ENCODE results near the gene MAGEB1.

The MAGEB1 gene, protein sequence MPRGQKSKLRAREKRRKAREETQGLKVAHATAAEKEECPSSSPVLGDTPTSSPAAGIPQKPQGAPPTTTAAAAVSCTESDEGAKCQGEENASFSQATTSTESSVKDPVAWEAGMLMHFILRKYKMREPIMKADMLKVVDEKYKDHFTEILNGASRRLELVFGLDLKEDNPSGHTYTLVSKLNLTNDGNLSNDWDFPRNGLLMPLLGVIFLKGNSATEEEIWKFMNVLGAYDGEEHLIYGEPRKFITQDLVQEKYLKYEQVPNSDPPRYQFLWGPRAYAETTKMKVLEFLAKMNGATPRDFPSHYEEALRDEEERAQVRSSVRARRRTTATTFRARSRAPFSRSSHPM

DNA sequence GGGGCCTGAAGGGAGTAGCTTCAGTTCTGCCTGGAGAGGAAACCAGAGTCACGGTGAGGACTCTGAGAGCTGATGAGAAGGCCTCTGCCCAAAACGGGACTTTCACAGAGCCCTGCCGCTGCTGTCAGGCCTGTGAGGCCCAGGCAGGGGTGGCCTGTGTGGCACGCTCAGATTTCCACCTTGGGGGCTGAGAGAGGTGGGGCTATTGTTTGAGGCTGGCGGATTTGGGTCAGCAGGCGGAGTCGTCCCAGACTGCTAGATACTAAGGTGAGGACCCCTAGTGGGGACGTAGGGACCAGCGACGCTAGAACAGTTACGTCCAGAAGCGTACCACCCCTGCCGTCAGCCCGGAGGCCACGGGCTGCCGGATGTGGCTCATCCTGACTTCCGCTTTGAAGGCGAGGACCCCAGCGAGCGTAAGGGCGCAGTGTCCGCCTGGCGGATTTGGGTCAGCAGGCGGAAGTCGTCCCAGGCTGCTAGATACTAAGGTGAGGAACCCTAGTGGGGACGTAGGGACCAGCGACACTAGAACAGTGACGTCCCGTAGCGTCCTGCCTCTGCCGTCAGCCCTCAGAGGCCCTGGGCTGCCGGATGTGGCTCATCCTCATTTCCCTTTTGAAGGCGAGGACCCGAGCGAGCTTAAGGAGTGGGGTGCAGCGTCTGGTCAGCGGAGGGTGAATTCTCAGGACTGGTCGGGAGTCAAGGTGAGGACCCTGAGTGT, at the start of gene MAGEB1:
Gene MAGEB1, plus strand, starts transcription at position 378 of the 721 bp plus-strand sequence. CDS start 3,348 bp downstream, outside the sequence.
- no peak for DNase-seq (ENCODE audit: low read depth, low spot score)
- no peak within 1 kb of the TSS for H3K27ac ChIP-seq

DNA sequence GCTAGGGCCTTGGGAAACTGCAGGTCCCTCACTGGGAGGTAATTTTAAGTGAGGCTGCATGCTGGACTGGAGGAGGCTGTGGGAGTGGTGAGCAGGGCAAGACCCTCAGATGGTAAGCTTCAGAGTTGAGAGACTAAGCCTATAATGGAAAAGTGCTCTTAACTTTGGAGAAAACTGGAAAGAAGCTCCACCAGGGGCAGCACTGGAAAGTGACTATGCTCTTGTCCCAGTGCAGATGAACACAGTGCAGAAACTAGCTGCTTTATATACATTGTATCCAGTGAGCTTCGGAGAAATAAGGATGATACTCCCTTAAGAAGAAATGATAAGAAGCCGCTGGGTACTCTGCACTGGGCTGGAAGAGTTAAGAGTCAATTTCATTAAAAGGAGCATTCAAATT, 34.8 kb upstream of the MAGEB1 start:
- no peak overlapping the region for H3K27ac ChIP-seq
- DNase-seq (ENCODE audit: low read depth, low spot score) = no peak

DNA sequence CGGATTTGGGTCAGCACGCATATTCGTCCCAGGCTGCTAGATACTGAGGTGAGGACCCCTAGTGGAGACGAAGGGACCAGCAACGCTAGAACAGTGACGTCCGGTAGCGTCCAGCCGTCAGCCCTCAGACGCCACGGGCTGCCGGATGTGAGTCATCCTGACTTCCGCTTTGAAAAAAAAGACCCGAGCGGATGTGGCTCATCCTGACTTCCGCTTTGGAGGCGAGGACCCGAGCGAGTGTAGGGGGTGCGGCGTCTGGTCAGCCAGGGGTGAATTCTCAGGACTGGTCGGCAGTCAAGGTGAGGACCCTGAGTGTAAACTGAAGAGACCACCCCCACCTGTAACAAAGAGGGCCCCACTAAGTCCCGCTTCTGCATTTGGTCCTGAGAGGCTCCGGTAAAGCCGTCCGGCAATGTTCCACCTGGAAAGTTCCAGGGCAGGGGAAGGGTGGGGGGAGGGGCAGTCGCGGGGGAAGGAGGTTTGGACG, 31.5 kb upstream of the MAGEB1 start, which contains the start of gene MAGEB2:
Gene MAGEB2, plus strand, starts transcription at position 207 of the 487 bp plus-strand sequence. CDS start 3,018 bp downstream, outside the sequence.
- no peak for DNase-seq (ENCODE audit: low read depth, low spot score)
- no peak within 1 kb of the TSS for H3K27ac ChIP-seq

DNA sequence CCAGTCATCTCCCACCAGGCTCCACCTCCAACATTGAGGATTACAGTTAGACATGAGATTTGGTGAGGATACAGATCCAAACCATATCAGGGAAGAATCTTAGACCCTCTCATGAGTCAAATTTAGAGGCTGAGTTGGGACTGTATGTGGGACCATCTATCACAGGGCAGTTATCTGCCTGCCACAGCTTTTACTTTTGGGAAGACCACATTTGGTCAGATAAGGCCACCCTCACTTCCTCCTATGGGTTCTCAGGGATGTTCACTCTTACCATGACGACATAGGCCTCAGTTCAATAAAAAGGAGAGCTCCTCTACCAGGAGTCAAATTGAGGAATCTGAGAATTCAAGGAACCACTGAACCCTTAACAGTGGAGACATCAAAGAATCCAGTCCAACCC, 29.5 kb upstream of the MAGEB1 start:
- no peak overlapping the region for H3K27ac ChIP-seq
- DNase-seq (ENCODE audit: low read depth, low spot score) = no peak

DNA sequence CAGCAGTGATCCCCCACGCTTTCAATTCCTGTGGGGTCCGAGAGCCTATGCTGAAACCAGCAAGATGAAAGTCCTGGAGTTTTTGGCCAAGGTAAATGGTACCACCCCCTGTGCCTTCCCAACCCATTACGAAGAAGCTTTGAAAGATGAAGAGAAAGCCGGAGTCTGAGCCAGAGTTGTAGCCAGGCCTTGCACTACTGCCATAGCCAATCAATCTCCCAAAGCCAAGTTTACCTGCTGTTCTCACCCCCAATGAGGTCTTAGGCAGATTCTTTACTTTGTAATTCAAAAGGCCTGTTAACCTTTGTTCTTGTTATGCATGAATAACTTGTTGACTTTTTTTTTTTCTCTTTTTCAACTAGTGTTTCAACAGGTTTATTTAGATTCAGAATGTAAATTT, 27.6 kb upstream of the MAGEB1 start:
- no peak overlapping the region for H3K27ac ChIP-seq
- DNase-seq (ENCODE audit: low read depth, low spot score) = no peak

DNA sequence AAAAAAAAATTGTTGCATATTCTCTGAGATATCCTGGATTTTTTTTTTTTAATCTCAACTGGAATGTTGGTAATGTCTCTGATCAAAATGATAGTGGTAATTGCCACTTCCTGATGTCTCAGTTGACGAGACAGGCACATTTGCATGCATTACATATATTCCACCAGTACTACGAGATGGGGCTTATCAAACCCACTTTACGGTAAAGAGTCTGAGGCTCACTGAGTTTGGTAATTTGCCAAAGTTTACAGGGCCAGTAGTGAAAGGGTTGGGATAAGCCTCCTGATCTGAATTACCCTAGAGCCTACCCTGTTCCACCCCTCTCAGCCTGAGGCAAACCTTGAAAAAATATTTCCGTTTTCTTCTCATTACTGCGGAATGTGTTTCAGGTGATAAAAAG, 26.3 kb upstream of the MAGEB1 start:
- no peak for DNase-seq (ENCODE audit: low read depth, low spot score)
- no peak overlapping the region for H3K27ac ChIP-seq

DNA sequence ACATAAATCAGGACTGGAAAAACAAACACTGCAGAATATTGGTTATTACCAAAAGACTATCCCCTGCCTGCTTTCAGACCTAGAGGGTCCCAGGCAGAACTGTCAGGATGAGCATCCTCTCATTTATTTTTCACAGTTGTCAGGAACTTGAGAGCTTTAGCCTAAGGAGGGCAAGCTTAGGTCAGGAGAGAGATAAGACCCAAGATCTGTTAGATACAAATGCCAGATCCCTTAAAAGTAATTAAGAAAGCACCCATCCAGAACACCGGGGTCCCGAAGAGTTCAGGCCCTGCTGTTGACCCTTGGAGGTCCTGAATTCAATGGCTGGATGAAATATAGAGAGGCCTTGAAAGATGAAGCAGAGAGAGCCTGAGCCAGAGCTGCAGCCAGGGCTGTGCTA, 22.4 kb upstream of the MAGEB1 start:
- DNase-seq (ENCODE audit: low read depth, low spot score) = no peak
- no peak overlapping the region for H3K27ac ChIP-seq

DNA sequence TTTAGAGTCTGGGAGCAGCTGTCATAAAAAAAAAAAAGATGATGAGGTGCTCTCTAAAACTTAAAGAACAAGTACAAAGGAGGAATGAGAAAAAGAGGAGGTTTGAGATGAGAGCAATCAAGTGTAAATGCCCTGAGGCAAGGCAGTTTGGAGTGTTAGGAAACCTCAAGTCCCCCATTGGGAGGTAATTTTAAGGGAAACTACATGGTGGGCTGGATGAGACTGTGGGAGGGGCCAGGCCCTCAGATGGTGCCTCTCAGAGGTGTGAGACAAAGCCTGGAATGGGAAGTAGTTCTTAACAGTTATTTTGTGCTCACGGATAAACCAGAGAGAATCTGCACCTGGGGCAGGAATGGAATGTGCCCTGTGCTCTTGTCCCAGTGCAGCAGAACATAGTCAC, 18.4 kb upstream of the MAGEB1 start:
- no peak overlapping the region for H3K27ac ChIP-seq
- no peak for DNase-seq (ENCODE audit: low read depth, low spot score)

DNA sequence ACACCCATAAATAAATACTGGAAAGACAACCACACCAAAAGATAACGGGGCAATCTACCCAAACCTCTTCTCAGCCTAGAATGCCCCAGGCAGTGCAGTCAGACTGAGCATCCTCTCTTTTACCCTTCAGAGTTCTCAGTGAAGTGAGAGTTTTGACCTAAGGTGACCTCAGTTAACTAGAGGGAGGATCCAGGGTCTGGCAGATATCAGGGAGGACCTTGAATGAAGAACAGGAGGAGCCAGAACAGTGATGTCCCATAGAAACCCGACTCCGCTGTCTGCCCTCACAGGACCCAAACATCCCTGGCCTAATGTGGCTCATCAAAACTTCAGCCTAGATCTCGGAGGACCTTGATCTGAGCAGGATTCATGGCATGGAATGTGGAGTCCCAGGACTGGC, 16.6 kb upstream of the MAGEB1 start, which contains the start of gene MAGEB3:
Gene MAGEB3, plus strand, starts transcription at position 263 of the 400 bp plus-strand sequence. CDS start 5,268 bp downstream, outside the sequence.
- no peak for DNase-seq (ENCODE audit: low read depth, low spot score)
- H3K27ac ChIP-seq = no peak within 1 kb of the TSS

DNA sequence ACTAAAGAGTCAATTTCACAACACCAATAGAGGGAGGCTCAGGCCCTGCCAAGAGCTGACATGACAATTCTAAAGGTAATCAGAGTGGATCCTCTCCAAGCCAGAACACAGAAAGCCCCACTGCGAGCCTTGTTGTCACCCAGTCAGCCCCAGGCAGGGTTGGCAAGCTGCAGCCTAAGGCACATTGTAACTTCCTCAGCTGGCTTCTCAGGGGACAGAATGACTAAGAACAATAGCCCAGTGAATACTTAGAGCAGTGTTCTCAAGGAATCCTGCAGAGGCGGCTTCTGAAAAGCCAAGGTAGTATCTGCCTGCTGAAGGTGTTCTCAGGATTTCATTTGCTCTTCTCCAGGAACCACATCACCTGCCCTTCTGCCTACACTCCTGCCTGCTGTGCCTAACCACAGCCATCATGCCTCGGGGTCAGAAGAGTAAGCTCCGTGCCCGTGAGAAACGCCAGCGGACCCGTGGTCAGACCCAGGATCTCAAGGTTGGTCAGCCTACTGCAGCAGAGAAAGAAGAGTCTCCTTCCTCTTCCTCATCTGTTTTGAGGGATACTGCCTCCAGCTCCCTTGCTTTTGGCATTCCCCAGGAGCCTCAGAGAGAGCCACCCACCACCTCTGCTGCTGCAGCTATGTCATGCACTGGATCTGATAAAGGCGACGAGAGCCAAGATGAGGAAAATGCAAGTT, 5.1 kb upstream of the MAGEB1 start, which contains the start of gene MAGEB4:
Gene MAGEB4, plus strand, starts transcription at position 277 of the 692 bp plus-strand sequence. Its CDS starts 136 bp downstream, at position 413.
- H3K27ac ChIP-seq = no peak within 1 kb of the TSS
- no peak for DNase-seq (ENCODE audit: low read depth, low spot score)

DNA sequence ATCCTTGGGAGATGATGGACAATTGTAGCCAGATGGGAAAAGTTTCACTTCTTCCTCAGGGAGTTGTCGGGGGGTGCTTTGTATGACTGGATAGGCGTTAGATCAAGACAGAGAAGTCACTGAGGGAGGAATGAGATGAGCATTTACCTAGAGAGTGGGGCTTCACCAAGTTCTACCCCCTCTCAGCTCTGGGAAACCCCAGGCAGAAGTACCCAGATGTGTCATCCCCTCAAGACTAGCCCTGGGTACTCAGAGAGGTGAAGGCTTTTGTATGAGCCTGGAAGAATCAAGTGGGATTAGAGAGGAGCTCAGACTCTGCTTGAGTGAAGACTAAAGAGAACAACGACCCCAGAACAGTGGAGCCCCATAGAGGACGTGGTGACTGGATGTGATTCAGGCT, 1.9 kb downstream of the MAGEB1 start:
- H3K27ac ChIP-seq = no peak overlapping the region
- DNase-seq (ENCODE audit: low read depth, low spot score) = no peak

DNA sequence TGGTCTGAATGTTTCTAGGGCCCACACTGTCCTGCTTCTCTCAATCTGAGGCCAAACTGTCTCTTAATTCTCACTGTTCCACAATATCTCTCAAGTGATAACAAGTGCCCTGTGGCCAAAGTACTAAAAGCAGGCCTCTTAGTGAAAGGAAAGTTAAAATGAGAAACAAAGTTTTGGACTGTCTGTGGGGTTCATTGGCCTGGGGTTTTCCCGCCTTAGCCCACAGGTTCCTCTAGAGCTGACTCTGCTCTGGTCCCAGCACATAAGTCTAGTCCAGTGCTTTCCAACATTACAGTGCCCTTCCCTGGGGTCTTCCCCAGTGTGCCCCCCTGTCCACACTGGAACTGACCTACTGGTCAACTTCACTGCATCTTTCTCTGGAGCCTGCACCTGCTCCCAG, 6.3 kb downstream of the MAGEB1 start:
- H3K27ac ChIP-seq = no peak overlapping the region
- no peak for DNase-seq (ENCODE audit: low read depth, low spot score)

DNA sequence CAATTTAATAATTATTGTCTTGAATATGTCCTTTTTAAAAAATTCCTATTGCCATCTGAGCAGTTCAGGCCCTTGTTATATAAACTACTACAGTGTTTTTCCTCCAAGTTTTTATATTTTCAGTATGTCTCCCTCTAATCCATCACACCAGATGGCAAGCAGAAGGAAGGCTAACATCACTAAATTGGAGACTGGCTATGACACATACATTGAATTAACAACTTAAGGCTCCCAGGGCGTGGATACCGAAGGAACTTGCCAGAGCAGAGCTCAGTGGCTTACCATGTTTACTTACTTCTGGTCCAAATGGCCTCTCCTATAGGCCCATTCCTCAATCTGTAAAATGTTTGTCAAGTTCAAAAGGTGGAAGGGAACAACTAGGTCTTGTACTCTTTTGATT, 13.0 kb downstream of the MAGEB1 start:
- no peak overlapping the region for H3K27ac ChIP-seq
- DNase-seq (ENCODE audit: low read depth, low spot score) = no peak

DNA sequence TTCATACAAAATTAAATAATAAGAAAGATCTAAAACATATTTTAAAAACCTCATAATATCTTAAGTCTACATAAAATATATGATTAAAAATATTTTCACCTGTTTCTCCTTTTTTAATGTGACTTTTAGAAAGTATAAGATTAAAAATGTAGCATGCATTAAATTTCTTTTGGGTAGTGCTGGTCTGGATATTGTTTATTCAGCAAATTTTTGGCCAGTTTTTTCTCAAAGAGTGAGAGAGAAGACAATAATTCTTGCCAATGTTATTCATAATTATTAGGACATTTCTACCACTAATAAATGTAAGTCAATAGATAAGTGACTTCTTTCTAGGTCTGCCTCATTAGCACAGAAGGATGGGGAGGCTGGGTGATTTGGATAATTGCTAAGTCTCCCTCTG, 14.1 kb downstream of the MAGEB1 start:
- no peak for DNase-seq (ENCODE audit: low read depth, low spot score)

DNA sequence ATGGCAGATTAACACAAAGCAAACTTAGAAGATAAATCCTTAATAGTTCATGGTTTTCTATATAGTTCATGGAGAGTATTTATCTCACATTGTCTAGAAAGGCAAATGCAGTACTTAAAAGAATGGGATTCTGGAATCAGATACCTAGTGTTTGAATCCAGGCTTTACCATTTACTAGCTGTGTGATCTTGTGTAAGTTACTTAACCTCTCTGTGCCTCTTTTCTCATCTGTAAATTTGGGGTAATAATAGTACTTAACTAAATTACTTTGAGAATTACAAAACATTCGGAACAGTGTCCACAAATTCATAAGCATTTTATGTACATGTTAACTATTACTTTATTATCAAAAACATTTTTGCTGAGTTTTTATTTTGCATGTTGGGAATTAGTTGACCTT, 15.8 kb downstream of the MAGEB1 start:
- no peak for DNase-seq (ENCODE audit: low read depth, low spot score)
- no peak overlapping the region for H3K27ac ChIP-seq

More for the DNA sequence above, 14.1 kb downstream of the MAGEB1 start:
- no peak overlapping the region for H3K27ac ChIP-seq

DNA sequence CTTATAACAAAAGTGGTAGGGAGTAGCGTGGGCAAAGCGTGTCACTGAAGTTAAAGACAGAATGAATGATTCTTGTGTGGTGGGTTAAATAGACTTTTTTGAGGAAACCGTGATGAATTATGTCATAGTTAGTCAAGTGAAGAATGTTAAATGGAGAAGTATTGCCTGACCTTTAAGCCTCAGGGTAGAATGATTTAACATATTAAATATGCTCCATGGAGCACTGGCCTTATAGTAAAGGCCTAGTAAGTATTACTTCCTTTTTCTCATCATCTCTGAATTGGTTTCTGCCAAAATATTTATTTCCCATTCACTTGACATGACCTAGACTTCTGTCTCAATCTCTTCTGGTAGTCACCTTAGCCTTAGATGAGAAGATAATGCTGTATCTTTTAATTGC, 23.7 kb downstream of the MAGEB1 start:
- H3K27ac ChIP-seq = no peak overlapping the region
- DNase-seq (ENCODE audit: low read depth, low spot score) = no peak

DNA sequence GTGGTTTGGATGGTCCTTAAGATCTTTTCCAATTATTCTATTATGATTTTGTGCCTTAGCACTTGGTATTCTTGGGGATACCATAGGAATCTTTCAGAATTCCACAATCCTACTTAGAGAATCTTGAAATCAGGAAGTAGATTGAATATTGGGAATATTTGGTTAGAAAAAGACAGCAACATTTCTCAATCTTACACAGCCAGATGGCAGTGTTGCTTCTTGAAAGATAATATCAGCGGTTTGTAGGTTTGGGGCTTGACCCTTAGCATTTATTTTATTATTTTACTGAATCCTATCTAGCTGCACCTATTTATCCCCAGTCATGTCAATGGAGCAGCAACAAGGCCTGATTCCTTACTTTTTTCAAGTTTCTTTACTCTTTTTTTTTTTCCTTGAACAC, 28.6 kb downstream of the MAGEB1 start:
- H3K27ac ChIP-seq = no peak overlapping the region
- no peak for DNase-seq (ENCODE audit: low read depth, low spot score)

DNA sequence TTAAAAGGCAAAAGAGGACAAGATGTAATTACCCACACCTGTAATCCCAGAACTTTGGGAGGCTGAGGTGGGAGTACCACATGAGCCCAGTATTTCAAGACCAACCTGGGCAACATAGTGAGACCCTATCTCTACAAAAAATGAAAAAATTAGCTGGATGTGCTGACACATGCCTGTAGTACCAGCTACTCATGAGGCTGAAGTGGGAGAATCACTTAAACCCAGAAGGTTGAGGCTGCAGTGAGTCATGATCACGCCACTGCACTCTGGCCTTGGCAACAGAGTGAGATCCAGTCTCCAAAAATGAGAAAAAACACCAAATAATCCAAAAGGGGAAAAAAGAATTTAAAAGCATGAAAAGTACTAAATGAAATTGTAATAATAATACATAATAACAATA, 31.4 kb downstream of the MAGEB1 start:
- no peak for DNase-seq (ENCODE audit: low read depth, low spot score)

DNA sequence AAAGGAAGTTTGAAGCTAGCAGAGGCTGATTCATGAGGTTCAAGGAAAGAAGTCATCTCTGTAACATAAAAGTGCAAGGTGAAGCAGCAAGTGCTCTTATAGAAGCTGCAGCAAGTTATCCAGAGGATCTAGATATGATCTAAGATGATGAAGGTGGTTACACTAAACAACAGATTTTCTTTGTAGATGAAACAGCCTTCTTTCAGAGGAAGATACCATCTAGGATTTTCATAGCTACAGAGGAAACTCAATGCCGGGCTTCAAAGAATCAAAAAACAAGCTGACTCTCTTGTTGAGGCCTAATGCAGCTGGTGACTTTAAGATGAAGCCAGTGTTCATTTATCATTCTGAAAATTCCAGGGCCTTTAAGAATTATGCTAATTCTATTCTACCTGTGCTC, 33.5 kb downstream of the MAGEB1 start:
- H3K27ac ChIP-seq = no peak overlapping the region
- no peak for DNase-seq (ENCODE audit: low read depth, low spot score)

More for the DNA sequence above, 31.4 kb downstream of the MAGEB1 start:
- H3K27ac ChIP-seq = no peak overlapping the region

DNA sequence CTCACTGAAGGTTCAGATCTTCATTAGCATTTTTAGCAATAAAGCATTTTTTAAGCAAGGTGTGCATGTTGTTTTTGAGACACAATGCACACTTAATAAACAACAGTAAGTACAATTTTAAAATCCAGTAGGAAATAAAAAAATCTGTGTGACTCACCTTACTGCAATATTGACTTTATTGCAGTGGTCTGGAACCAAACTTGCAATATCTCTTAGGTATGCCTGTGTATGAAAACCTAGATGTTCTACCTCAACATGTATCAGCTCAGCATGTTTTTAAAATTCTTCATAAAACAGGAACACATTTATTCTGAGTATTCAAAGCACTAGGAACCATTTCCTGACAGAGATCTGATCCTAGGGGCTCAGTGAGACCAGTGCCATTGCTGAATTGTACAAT, 35.6 kb downstream of the MAGEB1 start:
- H3K27ac ChIP-seq = peak overlapping the region; percentile 65
- DNase-seq (ENCODE audit: low read depth, low spot score) = no peak

All from epithelial cell of prostate (primary cell).